Trophoblast cell (in vitro differentiated cells and primary cell): Measurements from ENCODE around the gene TFF1.

Experiments
- DNase-seq, 2 donors: peaks; one replicate each; pipeline ENCODE4 v3.0.0-alpha.2; 2016
- H2AFZ ChIP-seq: 2 replicates; pipeline ENCODE4 v1.6.1; 2013; ENCODE audit warnings: low read length, moderate library complexity, mild to moderate bottlenecking; ENCODE audit not compliant: insufficient read depth, poor library complexity
- H2AK5ac ChIP-seq: 2 replicates; pipeline ENCODE4 v1.6.1; 2013; ENCODE audit warnings: mild to moderate bottlenecking, low read length
- H2BK120ac ChIP-seq: 2 replicates; pipeline ENCODE4 v1.6.1; 2013; ENCODE audit warnings: low read length, mild to moderate bottlenecking, moderate library complexity; ENCODE audit not compliant: insufficient read depth, poor library complexity
- H2BK12ac ChIP-seq: 2 replicates; pipeline ENCODE4 v1.6.1; 2013; ENCODE audit warnings: mild to moderate bottlenecking, low read length, moderate library complexity
- H2BK5ac ChIP-seq: 2 replicates; pipeline ENCODE4 v1.6.1; 2013; ENCODE audit warnings: low read length, low read depth, moderate library complexity, mild to moderate bottlenecking; ENCODE audit not compliant: poor library complexity
- H3K14ac ChIP-seq: 2 replicates; pipeline ENCODE4 v1.6.1; 2013; ENCODE audit warnings: mild to moderate bottlenecking, low read length
- H3K18ac ChIP-seq: 2 replicates; pipeline ENCODE4 v1.6.1; 2013; ENCODE audit warnings: mild to moderate bottlenecking, low read length
- H3K23ac ChIP-seq: 2 replicates; pipeline ENCODE4 v1.6.1; 2013; ENCODE audit warnings: low read length
- H3K27ac ChIP-seq: 2 replicates; pipeline ENCODE4 v1.5.1; 2013; ENCODE audit warnings: low read depth, mild to moderate bottlenecking, inconsistent platforms, low read length, moderate library complexity
- H3K27me3 ChIP-seq: 2 replicates; pipeline ENCODE4 v1.6.1; 2013; ENCODE audit warnings: inconsistent platforms, mild to moderate bottlenecking, low read length, moderate library complexity; ENCODE audit not compliant: insufficient read depth
- H3K36me3 ChIP-seq, 2 experiments: 1 replicate in 1 of 2; 2 replicates in 1 of 2; pipeline ENCODE4 v1.6.1; 2013; ENCODE audit warnings: low read length in 2 of 2, mild to moderate bottlenecking in 2 of 2, moderate library complexity in 1 of 2; ENCODE audit not compliant: insufficient read depth in 2 of 2, control insufficient read depth in 1 of 2
- H3K4ac ChIP-seq: 2 replicates; pipeline ENCODE4 v1.6.1; 2013; ENCODE audit warnings: low read depth, mild to moderate bottlenecking, low read length, moderate library complexity
- H3K4me1 ChIP-seq, 2 experiments: 1 replicate in 1 of 2; 2 replicates in 1 of 2; pipeline ENCODE4 v1.6.1; 2013; ENCODE audit warnings: low read length in 2 of 2, mild to moderate bottlenecking in 2 of 2, moderate library complexity in 1 of 2; ENCODE audit not compliant: insufficient read depth in 2 of 2, control insufficient read depth in 1 of 2
- H3K4me2 ChIP-seq: 2 replicates; pipeline ENCODE4 v1.6.1; 2013; ENCODE audit warnings: inconsistent platforms, mild to moderate bottlenecking, low read length, moderate library complexity
- H3K4me3 ChIP-seq: 2 replicates; pipeline ENCODE4 v1.5.1; 2013; ENCODE audit warnings: mild to moderate bottlenecking, low read depth, low read length, inconsistent platforms
- H3K79me1 ChIP-seq: one replicate; pipeline ENCODE4 v1.6.1; 2013; ENCODE audit warnings: low read length
- H3K79me2 ChIP-seq: 2 replicates; pipeline ENCODE4 v1.6.1; 2013; ENCODE audit warnings: low read length, mild to moderate bottlenecking; ENCODE audit not compliant: control insufficient read depth, insufficient read depth, poor library complexity
- H3K9ac ChIP-seq: 2 replicates; pipeline ENCODE4 v1.6.1; 2013; ENCODE audit warnings: mild to moderate bottlenecking, low read length
- H3K9me3 ChIP-seq: 2 replicates; pipeline ENCODE4 v1.6.1; 2013; ENCODE audit warnings: low read depth, mild to moderate bottlenecking, control low read depth, inconsistent platforms, low read length; ENCODE audit not compliant: insufficient read depth
- H4K12ac ChIP-seq: 2 replicates; pipeline ENCODE4 v1.6.1; 2013; ENCODE audit warnings: low read depth, mild to moderate bottlenecking, low read length, moderate library complexity
- H4K8ac ChIP-seq: 2 replicates; pipeline ENCODE4 v1.6.1; 2013; ENCODE audit warnings: low read depth, mild to moderate bottlenecking, low read length, moderate library complexity
- H4K91ac ChIP-seq: one replicate; pipeline ENCODE4 v1.6.1; 2013; ENCODE audit warnings: low read depth, mild to moderate bottlenecking, low read length, moderate library complexity
- WGBS: extraction: QIAGEN DNeasy Blood & Tissue Kit; methylation state at CpG from one replicate; pipeline ENCODE4 v1.1.7; 2013; ENCODE audit warnings: missing lambda C conversion rate; ENCODE audit not compliant: insufficient read length, insufficient coverage; ENCODE audit errors: extremely low coverage; 5-methylcytosine and 5-hydroxymethylcytosine counted together

Gene TFF1

GRCh38 chr21:42357307-42357706, 9.0 kb downstream of the TFF1 start:
- no peak overlapping the region for H3K4me3 ChIP-seq
- no peak overlapping the region for H2BK12ac ChIP-seq
- no peak overlapping the region for H2BK5ac ChIP-seq
- H4K91ac ChIP-seq: no peak overlapping the region
- no peak overlapping the region for H2AK5ac ChIP-seq
- H3K79me2 ChIP-seq: no peaks in the 10 kb centered on the region
- no peak overlapping the region for H4K8ac ChIP-seq
- WGBS: no CpG with 5 or more reads among the region's 3 CpGs
- H3K27me3 ChIP-seq: no peaks in the 10 kb centered on the region
- no peak overlapping the region for H2BK120ac ChIP-seq
- no peak overlapping the region for H2AFZ ChIP-seq
- no peak overlapping the region for H4K12ac ChIP-seq
- no peak overlapping the region for H3K4me2 ChIP-seq
- no peak overlapping the region for H3K14ac ChIP-seq
- H3K9me3 ChIP-seq: peaks cover 8% of the 10 kb centered on the region
- H3K36me3 ChIP-seq: no peaks in the 10 kb centered on the region
- H3K18ac ChIP-seq: no peak overlapping the region
- no peak for DNase-seq
- H3K4me1 ChIP-seq: no peaks in the 10 kb centered on the region
- H3K9ac ChIP-seq: no peak overlapping the region
- no peak overlapping the region for H3K4ac ChIP-seq
- H3K27ac ChIP-seq: no peak overlapping the region
- no peak overlapping the region for H3K23ac ChIP-seq
- H3K79me1 ChIP-seq: no peaks in the 10 kb centered on the region

GRCh38 chr21:42356650-42357049, 9.7 kb downstream of the TFF1 start:
- Histone ChIP-seq H3K9ac (no peak overlapping the region), H3K14ac (no peak overlapping the region), H2BK12ac (no peak overlapping the region), H3K79me2 (no peaks in the 10 kb centered on the region), H3K27me3 (no peaks in the 10 kb centered on the region), H3K36me3 (no peaks in the 10 kb centered on the region), H4K91ac (no peak overlapping the region), H3K79me1 (no peaks in the 10 kb centered on the region), H2BK120ac (no peak overlapping the region), H3K23ac (no peak overlapping the region), H3K4me1 (no peaks in the 10 kb centered on the region), H2AK5ac (no peak overlapping the region), H4K12ac (no peak overlapping the region), H4K8ac (no peak overlapping the region), H3K4ac (no peak overlapping the region), H2BK5ac (no peak overlapping the region), H3K4me3 (no peak overlapping the region), H3K9me3 (peaks cover 8% of the 10 kb centered on the region), H2AFZ (no peak overlapping the region), H3K27ac (no peak overlapping the region), H3K4me2 (no peak overlapping the region), H3K18ac (no peak overlapping the region)
- no CpG with 5 or more reads among the region's 6 CpGs for WGBS
- DNase-seq: no peak

GRCh38 chr21:42356046-42356445, 10.3 kb downstream of the TFF1 start:
- Histone ChIP-seq H4K12ac (no peak overlapping the region), H3K79me1 (no peaks in the 10 kb centered on the region), H3K23ac (no peak overlapping the region), H3K79me2 (no peaks in the 10 kb centered on the region), H2BK12ac (no peak overlapping the region), H3K18ac (no peak overlapping the region), H3K9ac (no peak overlapping the region), H3K4me3 (no peak overlapping the region), H3K14ac (no peak overlapping the region), H4K8ac (no peak overlapping the region), H3K9me3 (peaks cover 8% of the 10 kb centered on the region), H2BK120ac (no peak overlapping the region), H3K36me3 (no peaks in the 10 kb centered on the region), H3K4me2 (no peak overlapping the region), H2BK5ac (no peak overlapping the region), H3K27me3 (no peaks in the 10 kb centered on the region), H2AK5ac (no peak overlapping the region), H3K4ac (no peak overlapping the region), H2AFZ (no peak overlapping the region), H3K27ac (no peak overlapping the region), H4K91ac (no peak overlapping the region), H3K4me1 (no peaks in the 10 kb centered on the region)
- no CpG with 5 or more reads among the region's 2 CpGs for WGBS
- no peak for DNase-seq

GRCh38 chr21:42353623-42354022, 12.7 kb downstream of the TFF1 start:
- Histone ChIP-seq H2BK120ac (no peak overlapping the region), H3K27me3 (no peaks in the 10 kb centered on the region), H3K4me3 (peak overlapping the region; percentile 16), H2BK5ac (no peak overlapping the region), H3K23ac (peak overlapping the region; percentile 8), H3K79me1 (no peaks in the 10 kb centered on the region), H4K12ac (no peak overlapping the region), H4K91ac (no peak overlapping the region), H3K14ac (no peak overlapping the region), H3K4ac (no peak overlapping the region), H3K4me1 (no peaks in the 10 kb centered on the region), H3K9ac (no peak overlapping the region), H2BK12ac (no peak overlapping the region), H3K4me2 (no peak overlapping the region), H2AK5ac (no peak overlapping the region), H3K79me2 (no peaks in the 10 kb centered on the region), H3K9me3 (peaks cover 3% of the 10 kb centered on the region), H3K27ac (no peak overlapping the region), H2AFZ (no peak overlapping the region), H4K8ac (no peak overlapping the region), H3K18ac (no peak overlapping the region), H3K36me3 (no peaks in the 10 kb centered on the region)
- WGBS: no CpG with 5 or more reads among the region's 5 CpGs
- DNase-seq: no peak
